ENCODE data around the gene ARHGEF7.

The ARHGEF7 gene

GRCh38 chr13:111252446-111253364, 137.6 kb downstream of the ARHGEF7 start:
- H3K27ac ChIP-seq (ENCODE audit: low read depth, low read length): no peak overlapping the region

GRCh38 chr13:111253365-111253872, 138.3 kb downstream of the ARHGEF7 start:
- TF ChIP-seq CTCF (IDR thresholded peaks at IDR 0.05; ENCODE audit: insufficient read depth, low read length, poor library complexity, severe bottlenecking) (no peak), EZH2phosphoT487 (conservative IDR thresholded peaks at IDR 0.05; ENCODE audit: low read length) (no peak)
- no peak overlapping the region for H3K27ac ChIP-seq (ENCODE audit: low read depth, low read length)
- H3F3A ChIP-seq (ENCODE audit: insufficient read depth): no peaks in the 10 kb centered on the region
- H2AFZ ChIP-seq (ENCODE audit: low read depth, low read length, severe bottlenecking): no peak overlapping the region
- no peak overlapping the region for H3K4me2 ChIP-seq (ENCODE audit: low read depth, low read length, poor library complexity, severe bottlenecking)
- no peak overlapping the region for H3K4me3 ChIP-seq (ENCODE audit: insufficient read depth, low read length, poor library complexity, severe bottlenecking)
- H3K79me2 ChIP-seq (ENCODE audit: insufficient read depth, low read length): no peaks in the 10 kb centered on the region
- no peaks in the 10 kb centered on the region for H3K9me3 ChIP-seq (ENCODE audit: insufficient read depth, low read length)
- no peaks in the 10 kb centered on the region for H3K9me2 ChIP-seq (replicated peaks; ENCODE audit: insufficient read depth, low read length)
- H3K9ac ChIP-seq (ENCODE audit: low read length): no peak overlapping the region
- no peaks in the 10 kb centered on the region for H4K20me1 ChIP-seq (ENCODE audit: low read depth, low read length)
- H3K36me3 ChIP-seq (ENCODE audit: low read length): peaks cover 10% of the 10 kb centered on the region
- H3K27me3 ChIP-seq (ENCODE audit: low read length): no peaks in the 10 kb centered on the region

More at GRCh38 chr13:111252446-111253364, 137.6 kb downstream of the ARHGEF7 start:
- Histone ChIP-seq H3K4me3 (ENCODE audit: insufficient read depth, low read length, poor library complexity, severe bottlenecking) (no peak overlapping the region), H3F3A (ENCODE audit: insufficient read depth) (no peaks in the 10 kb centered on the region), H3K4me2 (ENCODE audit: low read depth, low read length, poor library complexity, severe bottlenecking) (no peak overlapping the region), H3K9me2 (replicated peaks; ENCODE audit: insufficient read depth, low read length) (no peaks in the 10 kb centered on the region), H3K79me2 (ENCODE audit: insufficient read depth, low read length) (no peaks in the 10 kb centered on the region), H3K27me3 (ENCODE audit: low read length) (no peaks in the 10 kb centered on the region), H2AFZ (ENCODE audit: low read depth, low read length, severe bottlenecking) (no peak overlapping the region), H3K9ac (ENCODE audit: low read length) (no peak overlapping the region), H3K9me3 (ENCODE audit: insufficient read depth, low read length) (no peaks in the 10 kb centered on the region), H3K36me3 (ENCODE audit: low read length) (peaks cover 9% of the 10 kb centered on the region), H4K20me1 (ENCODE audit: low read depth, low read length) (no peaks in the 10 kb centered on the region)
- no peak for TF ChIP-seq EZH2phosphoT487 (conservative IDR thresholded peaks at IDR 0.05; ENCODE audit: low read length)
- no peak for TF ChIP-seq CTCF (IDR thresholded peaks at IDR 0.05; ENCODE audit: insufficient read depth, low read length, poor library complexity, severe bottlenecking)

GRCh38 chr13:111255228-111255790, 140.2 kb downstream of the ARHGEF7 start:
- Histone ChIP-seq H3K9me3 (ENCODE audit: insufficient read depth, low read length) (no peaks in the 10 kb centered on the region), H3K79me2 (ENCODE audit: insufficient read depth, low read length) (no peaks in the 10 kb centered on the region), H3K9ac (ENCODE audit: low read length) (no peak overlapping the region), H3K9me2 (replicated peaks; ENCODE audit: insufficient read depth, low read length) (no peaks in the 10 kb centered on the region), H3K4me3 (ENCODE audit: insufficient read depth, low read length, poor library complexity, severe bottlenecking) (no peak overlapping the region), H3K36me3 (ENCODE audit: low read length) (peaks cover 10% of the 10 kb centered on the region), H3K27me3 (ENCODE audit: low read length) (no peaks in the 10 kb centered on the region), H3F3A (ENCODE audit: insufficient read depth) (no peaks in the 10 kb centered on the region), H3K4me2 (ENCODE audit: low read depth, low read length, poor library complexity, severe bottlenecking) (no peak overlapping the region), H3K27ac (ENCODE audit: low read depth, low read length) (no peak overlapping the region), H2AFZ (ENCODE audit: low read depth, low read length, severe bottlenecking) (no peak overlapping the region), H4K20me1 (ENCODE audit: low read depth, low read length) (no peaks in the 10 kb centered on the region)
- TF ChIP-seq EZH2phosphoT487 (conservative IDR thresholded peaks at IDR 0.05; ENCODE audit: low read length) (no peak), CTCF (IDR thresholded peaks at IDR 0.05; ENCODE audit: insufficient read depth, low read length, poor library complexity, severe bottlenecking) (no peak)

Measured in SU-DHL-6 (cell line).